ENCODE measurements around the gene EYA2. TPM values are rescaled to one million over a fixed set of nuclear protein-coding genes. Genes with fewer than 3 reads are reported as not detected.

EYA2 gene
- total and polyA plus RNA-seq, 4 donors: 1.6 to 4.4 (median 2.1) TPM

- no peak for DNase-seq
- no peak for TF ChIP-seq CTCF (IDR thresholded peaks at IDR 0.05; ENCODE audit: control extremely low read depth, extremely low read depth)
- peaks cover 0 to 10% (median 0%) of the 10 kb centered on the region in 5 donors for H3K4me1 ChIP-seq (ENCODE audit: control insufficient read depth in 5 of 5, insufficient read depth in 5 of 5, low read length in 5 of 5)
- H3K36me3 ChIP-seq (ENCODE audit: control insufficient read depth in 4 of 4, insufficient read depth in 4 of 4, low read length in 4 of 4): no peaks in the 10 kb centered on the region
- H3K27me3 ChIP-seq (ENCODE audit: control insufficient read depth in 3 of 3, insufficient read depth in 3 of 3, low read length in 2 of 3): peaks cover 0 to 4% (median 0%) of the 10 kb centered on the region in 3 donors
- 56% methylated on average over 5 of the region's 5 CpGs for WGBS, 2 donors
- peaks cover 0 to 11% (median 2%) of the 10 kb centered on the region in 4 donors for H3K9me3 ChIP-seq (ENCODE audit: control insufficient read depth in 4 of 4, insufficient read depth in 3 of 4, low read length in 3 of 4)
- H3K9ac ChIP-seq (ENCODE audit: insufficient read depth in 1 of 2, low read length in 2 of 2): no peak overlapping the region
- no peak overlapping the region for H3K4me3 ChIP-seq
- no peak for ATAC-seq (ENCODE audit: insufficient read depth, low FRiP score)
- H3K27ac ChIP-seq (ENCODE audit: low read depth in 1 of 2, low read length in 1 of 2): no peak overlapping the region
Observed at GRCh38 chr20:47040506-47041125, 146.0 kb downstream of the EYA2 start.

GRCh38 chr20:47041396-47041899, 146.8 kb downstream of the EYA2 start:
- DNase-seq (no peak), ATAC-seq (ENCODE audit: insufficient read depth, low FRiP score) (no peak)
- peaks cover 0 to 4% (median 0%) of the 10 kb centered on the region in 3 donors for H3K27me3 ChIP-seq (ENCODE audit: control insufficient read depth in 3 of 3, insufficient read depth in 3 of 3, low read length in 2 of 3)
- no peak for TF ChIP-seq CTCF (IDR thresholded peaks at IDR 0.05; ENCODE audit: control extremely low read depth, extremely low read depth)
- no peak overlapping the region for H3K4me3 ChIP-seq
- no peaks in the 10 kb centered on the region for H3K36me3 ChIP-seq (ENCODE audit: control insufficient read depth in 4 of 4, insufficient read depth in 4 of 4, low read length in 4 of 4)
- WGBS, 2 donors: 72 to 76% methylated on average over 4 of the region's 4 CpGs
- peaks cover 0 to 11% (median 2%) of the 10 kb centered on the region in 4 donors for H3K9me3 ChIP-seq (ENCODE audit: control insufficient read depth in 4 of 4, insufficient read depth in 3 of 4, low read length in 3 of 4)
- H3K4me1 ChIP-seq (ENCODE audit: control insufficient read depth in 5 of 5, insufficient read depth in 5 of 5, low read length in 5 of 5): peaks cover 0 to 7% (median 0%) of the 10 kb centered on the region in 5 donors
- H3K9ac ChIP-seq (ENCODE audit: insufficient read depth in 1 of 2, low read length in 2 of 2): no peak overlapping the region
- H3K27ac ChIP-seq (ENCODE audit: low read depth in 1 of 2, low read length in 1 of 2): no peak overlapping the region

DNA sequence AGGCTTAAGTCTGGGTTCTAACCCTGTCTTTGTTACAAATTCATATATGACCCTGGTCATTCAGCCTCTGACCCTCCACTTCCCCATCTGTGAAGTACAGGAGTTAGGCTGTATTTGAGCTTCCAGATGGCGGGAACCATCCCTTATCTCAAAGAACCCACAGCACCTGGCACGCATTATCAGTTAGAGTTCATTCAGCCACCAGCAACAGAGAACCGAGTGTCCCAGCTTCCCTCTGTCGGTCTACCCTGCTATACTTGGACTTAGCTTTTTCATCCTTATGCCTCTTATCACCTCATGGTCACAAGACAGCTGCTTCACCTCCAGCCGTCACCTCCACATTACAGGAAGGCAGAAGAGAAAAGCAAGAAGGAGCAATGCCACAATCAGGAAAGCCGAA, 147.8 kb downstream of the EYA2 start:
- H3K27me3 ChIP-seq (ENCODE audit: control insufficient read depth in 3 of 3, insufficient read depth in 3 of 3, low read length in 2 of 3): no peaks in the 10 kb centered on the region
- H3K4me3 ChIP-seq: no peak overlapping the region
- no peak for TF ChIP-seq CTCF (IDR thresholded peaks at IDR 0.05; ENCODE audit: control extremely low read depth, extremely low read depth)
- peaks cover 0 to 10% (median 2%) of the 10 kb centered on the region in 4 donors for H3K9me3 ChIP-seq (ENCODE audit: control insufficient read depth in 4 of 4, insufficient read depth in 3 of 4, low read length in 3 of 4)
- no peak for DNase-seq
- 84 to 88% methylated on average over 6 of the region's 6 CpGs for WGBS, 2 donors
- no peak overlapping the region for H3K27ac ChIP-seq (ENCODE audit: low read depth in 1 of 2, low read length in 1 of 2)
- H3K9ac ChIP-seq (ENCODE audit: insufficient read depth in 1 of 2, low read length in 2 of 2): no peak overlapping the region
- no peaks in the 10 kb centered on the region for H3K36me3 ChIP-seq (ENCODE audit: control insufficient read depth in 4 of 4, insufficient read depth in 4 of 4, low read length in 4 of 4)
- peaks cover 0 to 7% (median 0%) of the 10 kb centered on the region in 5 donors for H3K4me1 ChIP-seq (ENCODE audit: control insufficient read depth in 5 of 5, insufficient read depth in 5 of 5, low read length in 5 of 5)
- no peak for ATAC-seq (ENCODE audit: insufficient read depth, low FRiP score)
